GM12801 (cell line): Measurements from ENCODE around the gene TGM2.

Source experiments
- TF ChIP-seq, protein P1 (sequence below): IDR thresholded peaks from one replicate; pipeline ENCODE4 v1.5.1; 2011; ENCODE audit warnings: control low read depth; ENCODE audit not compliant: insufficient read length; ENCODE audit errors: extremely low read depth

TGM2 gene

DNA sequence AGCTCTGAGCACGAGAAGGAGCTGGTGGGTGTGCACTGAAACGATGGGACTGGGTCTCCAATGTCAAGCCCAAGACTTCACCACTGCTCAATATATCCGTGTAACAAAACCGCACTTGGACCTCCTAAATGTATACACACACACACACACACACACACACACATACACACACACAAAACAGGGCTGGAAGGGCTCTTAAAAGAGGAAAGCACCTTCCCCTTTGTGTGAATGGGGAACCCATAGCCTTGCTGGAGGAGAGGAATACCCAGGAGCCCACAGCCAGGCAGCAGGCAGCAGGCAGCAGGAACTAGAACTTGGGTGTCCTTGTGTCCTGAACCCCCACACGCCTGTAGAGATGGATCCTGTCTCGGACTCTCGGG lies 29.8 kb downstream of the TGM2 start:
- TF ChIP-seq, protein P1, sequence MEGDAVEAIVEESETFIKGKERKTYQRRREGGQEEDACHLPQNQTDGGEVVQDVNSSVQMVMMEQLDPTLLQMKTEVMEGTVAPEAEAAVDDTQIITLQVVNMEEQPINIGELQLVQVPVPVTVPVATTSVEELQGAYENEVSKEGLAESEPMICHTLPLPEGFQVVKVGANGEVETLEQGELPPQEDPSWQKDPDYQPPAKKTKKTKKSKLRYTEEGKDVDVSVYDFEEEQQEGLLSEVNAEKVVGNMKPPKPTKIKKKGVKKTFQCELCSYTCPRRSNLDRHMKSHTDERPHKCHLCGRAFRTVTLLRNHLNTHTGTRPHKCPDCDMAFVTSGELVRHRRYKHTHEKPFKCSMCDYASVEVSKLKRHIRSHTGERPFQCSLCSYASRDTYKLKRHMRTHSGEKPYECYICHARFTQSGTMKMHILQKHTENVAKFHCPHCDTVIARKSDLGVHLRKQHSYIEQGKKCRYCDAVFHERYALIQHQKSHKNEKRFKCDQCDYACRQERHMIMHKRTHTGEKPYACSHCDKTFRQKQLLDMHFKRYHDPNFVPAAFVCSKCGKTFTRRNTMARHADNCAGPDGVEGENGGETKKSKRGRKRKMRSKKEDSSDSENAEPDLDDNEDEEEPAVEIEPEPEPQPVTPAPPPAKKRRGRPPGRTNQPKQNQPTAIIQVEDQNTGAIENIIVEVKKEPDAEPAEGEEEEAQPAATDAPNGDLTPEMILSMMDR, result no peak

GRCh38 chr20:38134427-38135270 lies 30.4 kb downstream of the TGM2 start:
- TF ChIP-seq, protein P1, result no peak

DNA sequence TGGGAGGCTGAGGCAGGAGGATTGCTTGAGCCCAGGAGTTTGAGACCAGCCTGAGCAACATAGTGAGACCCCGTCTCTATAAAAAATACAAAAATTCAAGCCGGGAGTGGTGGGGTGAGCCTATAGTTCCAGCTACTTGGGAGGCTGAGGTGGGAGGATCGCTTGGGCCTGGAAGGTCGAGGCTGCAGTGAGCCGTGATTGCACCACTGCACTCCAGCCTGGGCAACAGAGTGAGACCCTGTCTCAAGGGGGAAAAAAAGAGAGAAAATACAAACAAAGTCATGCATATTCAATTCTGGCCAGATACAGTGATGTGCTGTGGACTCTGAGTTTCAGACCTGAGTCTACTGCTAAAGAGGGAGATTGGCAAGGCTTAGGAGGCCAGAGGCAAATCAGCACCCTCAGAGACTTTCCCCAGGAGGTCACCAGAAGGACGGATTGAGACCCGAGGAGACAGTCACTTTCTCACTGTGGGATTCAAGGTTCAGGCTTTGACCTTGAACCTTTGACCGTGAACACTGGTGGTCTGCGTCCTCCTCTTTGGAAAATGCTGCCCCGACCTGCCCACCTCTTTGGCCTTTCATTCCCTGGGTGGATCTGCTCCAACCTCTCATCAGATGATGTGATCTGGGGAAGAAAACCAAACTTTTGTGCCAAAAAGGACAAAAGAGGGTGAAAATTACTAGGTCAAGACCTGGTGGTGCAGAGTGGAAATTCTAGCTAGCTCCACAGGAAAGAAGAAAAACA lies 31.2 kb downstream of the TGM2 start:
- TF ChIP-seq, protein P1, result no peak

GRCh38 chr20:38132910-38133501 lies 32.1 kb downstream of the TGM2 start:
- TF ChIP-seq, protein P1, result no peak

GRCh38 chr20:38132156-38132909 lies 32.7 kb downstream of the TGM2 start:
- TF ChIP-seq, protein P1, result no peak

DNA sequence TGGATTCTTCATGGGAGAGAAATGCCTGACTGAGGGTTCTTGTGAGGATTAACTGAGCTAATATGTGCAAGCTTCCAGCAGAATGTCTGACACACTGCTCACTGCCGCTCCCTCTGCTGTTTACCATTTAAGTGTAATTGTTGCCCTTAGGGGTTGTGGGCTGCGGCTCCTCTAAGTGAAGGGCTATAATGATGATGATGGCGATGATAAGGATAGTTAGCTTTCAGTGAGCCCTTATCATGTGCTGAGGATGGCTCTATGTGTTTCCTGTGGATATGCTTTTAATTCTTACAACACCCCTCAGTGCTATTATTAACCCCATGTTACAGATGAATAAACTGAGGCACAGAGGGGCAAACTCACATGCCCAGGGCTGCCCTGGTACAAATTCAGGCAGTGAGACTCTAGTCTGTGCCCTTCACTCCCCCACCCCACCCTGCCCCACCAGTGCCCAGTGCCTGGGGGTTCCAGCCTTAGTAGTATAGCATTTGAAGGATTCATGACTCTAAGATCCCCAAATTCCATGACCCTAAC lies 33.4 kb downstream of the TGM2 start:
- TF ChIP-seq, protein P1, result no peak
